Measurements from ENCODE around the gene DNTT. TPM values are rescaled to one million over a fixed set of nuclear protein-coding genes. Genes with fewer than 3 reads are reported as not detected.

DNTT gene
- total RNA-seq, 1 experiment from 2014 or later: not detected

DNA sequence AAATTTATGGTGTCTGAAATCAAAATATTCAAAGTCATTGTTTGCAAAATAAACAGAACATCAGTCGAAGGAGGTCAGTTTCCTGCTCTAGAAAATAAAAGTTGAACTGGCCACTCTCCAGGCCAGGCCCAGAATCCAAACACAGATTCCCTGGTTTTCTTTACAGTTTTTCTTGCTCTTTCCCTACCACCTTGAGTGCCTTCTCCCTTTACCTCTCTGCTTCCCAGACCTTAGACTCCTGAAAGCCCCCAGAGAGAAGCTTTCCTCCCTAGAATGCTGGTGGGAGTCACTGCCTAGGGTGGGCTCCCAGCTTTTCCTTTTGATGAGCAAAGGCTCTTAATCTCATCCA, 6.1 kb downstream of the DNTT start:
- no peak overlapping the region for H3K27ac ChIP-seq
- no peak for DNase-seq
- no peak overlapping the region for H3K4me3 ChIP-seq
- H3K36me3 ChIP-seq: no peaks in the 10 kb centered on the region
- H3K4me1 ChIP-seq: no peaks in the 10 kb centered on the region
- H3K9me3 ChIP-seq (replicated peaks): no peaks in the 10 kb centered on the region
- H3K27me3 ChIP-seq: no peaks in the 10 kb centered on the region

GRCh38 chr10:96311180-96311715, 7.0 kb downstream of the DNTT start:
- Histone ChIP-seq H3K27ac (no peak overlapping the region), H3K36me3 (no peaks in the 10 kb centered on the region), H3K9me3 (replicated peaks) (no peaks in the 10 kb centered on the region), H3K4me3 (no peak overlapping the region), H3K4me1 (no peaks in the 10 kb centered on the region), H3K27me3 (no peaks in the 10 kb centered on the region)
- no peak for DNase-seq

GRCh38 chr10:96313344-96313743, 9.1 kb downstream of the DNTT start:
- H3K36me3 ChIP-seq: no peaks in the 10 kb centered on the region
- H3K4me1 ChIP-seq: no peaks in the 10 kb centered on the region
- H3K27ac ChIP-seq: no peak overlapping the region
- no peak for DNase-seq
- no peak overlapping the region for H3K4me3 ChIP-seq
- no peaks in the 10 kb centered on the region for H3K27me3 ChIP-seq
- no peaks in the 10 kb centered on the region for H3K9me3 ChIP-seq (replicated peaks)

DNA sequence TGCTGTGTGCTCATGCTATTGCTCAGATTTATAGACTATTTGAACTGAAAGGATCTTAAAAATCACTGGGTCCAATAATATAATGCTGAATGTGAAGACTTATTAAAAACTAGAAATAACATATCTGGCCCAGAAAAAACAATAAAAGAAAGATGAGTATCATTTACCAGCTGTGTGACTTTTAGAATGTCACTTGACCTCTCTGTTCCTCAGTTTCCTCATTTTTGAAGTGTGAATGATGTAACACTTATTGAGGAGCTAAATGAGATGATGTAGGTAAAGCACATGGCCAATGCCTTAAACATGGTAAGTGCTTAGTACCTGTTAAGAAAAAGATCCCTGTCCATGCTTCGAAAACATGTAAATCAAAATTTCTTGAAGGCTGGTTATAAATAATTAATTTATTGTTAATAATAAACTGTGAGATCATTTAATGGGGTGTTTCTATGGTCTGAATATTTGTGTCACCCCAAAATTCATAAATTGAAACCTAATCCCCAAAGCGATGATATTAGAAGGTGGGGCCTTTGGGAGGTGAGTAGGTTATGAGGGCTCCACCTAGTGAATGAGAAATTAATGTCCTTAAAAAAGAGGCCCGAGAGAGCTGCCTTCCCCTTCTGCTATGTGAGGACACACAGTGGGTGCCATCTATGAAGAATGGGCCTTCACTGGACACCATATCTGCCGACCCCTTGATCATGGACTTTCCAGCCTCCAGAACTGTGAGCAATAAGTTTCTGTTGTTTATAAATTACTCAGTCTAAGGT, 13.0 kb downstream of the DNTT start:
- no peak overlapping the region for H3K27ac ChIP-seq
- no peak for DNase-seq
- no peaks in the 10 kb centered on the region for H3K4me1 ChIP-seq
- H3K9me3 ChIP-seq (replicated peaks): no peaks in the 10 kb centered on the region
- no peaks in the 10 kb centered on the region for H3K36me3 ChIP-seq
- H3K27me3 ChIP-seq: no peaks in the 10 kb centered on the region
- no peak overlapping the region for H3K4me3 ChIP-seq

DNA sequence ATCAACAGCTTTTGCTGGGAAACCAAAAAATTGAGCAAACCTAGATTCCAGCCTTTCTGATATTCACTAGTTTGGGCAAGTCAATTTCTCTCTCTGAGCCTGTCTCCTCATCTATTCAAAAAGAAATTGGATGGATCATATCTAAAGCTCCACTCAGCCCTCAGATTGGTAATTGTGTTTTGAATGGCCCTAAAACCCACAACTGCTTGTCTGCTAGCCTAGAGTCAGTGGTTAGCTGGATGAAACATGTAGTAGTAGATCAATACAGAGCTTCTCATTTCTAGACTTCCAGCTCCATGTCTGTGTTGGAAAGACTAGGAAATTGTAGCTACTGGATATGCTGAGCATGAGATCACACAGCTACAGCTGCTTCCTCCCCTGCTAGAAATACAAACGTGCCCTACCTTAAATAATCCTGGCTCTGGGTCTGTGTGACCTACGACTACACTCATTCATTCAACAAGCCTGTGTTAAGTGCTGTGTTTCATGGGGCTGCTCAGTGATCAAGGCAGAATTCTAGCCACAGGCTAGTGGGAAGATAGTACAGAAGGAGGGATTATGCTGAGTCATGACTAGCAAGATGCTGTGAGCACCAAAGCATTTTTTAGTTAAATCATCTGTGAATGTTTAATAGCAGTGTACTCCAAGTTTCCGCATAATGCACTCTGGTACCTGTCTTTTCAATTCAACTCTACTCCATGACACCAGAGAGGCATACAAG, 15.7 kb downstream of the DNTT start:
- no peaks in the 10 kb centered on the region for H3K9me3 ChIP-seq (replicated peaks)
- no peak overlapping the region for H3K4me3 ChIP-seq
- no peaks in the 10 kb centered on the region for H3K27me3 ChIP-seq
- no peak for DNase-seq
- H3K4me1 ChIP-seq: no peaks in the 10 kb centered on the region
- no peak overlapping the region for H3K27ac ChIP-seq
- H3K36me3 ChIP-seq: no peaks in the 10 kb centered on the region

GRCh38 chr10:96321822-96322221, 17.6 kb downstream of the DNTT start:
- H3K9me3 ChIP-seq (replicated peaks): no peaks in the 10 kb centered on the region
- H3K36me3 ChIP-seq: no peaks in the 10 kb centered on the region
- no peak for DNase-seq
- H3K27ac ChIP-seq: no peak overlapping the region
- H3K4me3 ChIP-seq: no peak overlapping the region
- H3K4me1 ChIP-seq: no peaks in the 10 kb centered on the region
- no peaks in the 10 kb centered on the region for H3K27me3 ChIP-seq

GRCh38 chr10:96322275-96322674, 18.0 kb downstream of the DNTT start:
- H3K9me3 ChIP-seq (replicated peaks): no peaks in the 10 kb centered on the region
- H3K4me1 ChIP-seq: no peaks in the 10 kb centered on the region
- DNase-seq: no peak
- H3K27ac ChIP-seq: no peak overlapping the region
- no peaks in the 10 kb centered on the region for H3K27me3 ChIP-seq
- no peaks in the 10 kb centered on the region for H3K36me3 ChIP-seq
- H3K4me3 ChIP-seq: no peak overlapping the region

- H3K4me1 ChIP-seq: no peaks in the 10 kb centered on the region
- no peak for DNase-seq
- H3K36me3 ChIP-seq: no peaks in the 10 kb centered on the region
- H3K27me3 ChIP-seq: no peaks in the 10 kb centered on the region
- H3K27ac ChIP-seq: no peak overlapping the region
- H3K4me3 ChIP-seq: no peak overlapping the region
- H3K9me3 ChIP-seq (replicated peaks): no peaks in the 10 kb centered on the region
Measured at GRCh38 chr10:96324447-96324846, 20.2 kb downstream of the DNTT start.

- no peak overlapping the region for H3K4me3 ChIP-seq
- no peaks in the 10 kb centered on the region for H3K9me3 ChIP-seq (replicated peaks)
- no peaks in the 10 kb centered on the region for H3K27me3 ChIP-seq
- H3K4me1 ChIP-seq: no peaks in the 10 kb centered on the region
- H3K27ac ChIP-seq: no peak overlapping the region
- DNase-seq: no peak
- H3K36me3 ChIP-seq: no peaks in the 10 kb centered on the region
Measured at GRCh38 chr10:96325719-96326373, 21.6 kb downstream of the DNTT start.

DNA sequence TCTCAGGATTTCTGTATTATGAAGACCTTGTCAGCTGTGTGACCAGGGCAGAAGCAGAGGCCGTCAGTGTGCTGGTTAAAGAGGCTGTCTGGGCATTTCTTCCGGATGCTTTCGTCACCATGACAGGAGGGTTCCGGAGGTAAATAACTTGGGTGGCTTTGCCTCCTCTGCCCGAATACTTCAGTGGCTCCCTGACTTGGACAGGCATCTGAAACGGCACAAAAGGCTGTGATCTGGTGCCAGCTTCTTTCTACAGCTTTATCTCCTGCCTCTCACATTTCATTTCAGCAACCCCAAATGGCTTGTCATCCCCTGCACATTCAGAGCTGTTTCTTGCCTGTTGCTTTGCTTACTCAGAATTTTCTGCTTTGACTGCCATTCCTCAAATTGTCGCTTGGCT, 23.2 kb downstream of the DNTT start:
- no peaks in the 10 kb centered on the region for H3K4me1 ChIP-seq
- no peak for DNase-seq
- no peaks in the 10 kb centered on the region for H3K9me3 ChIP-seq (replicated peaks)
- no peaks in the 10 kb centered on the region for H3K27me3 ChIP-seq
- H3K4me3 ChIP-seq: no peak overlapping the region
- H3K36me3 ChIP-seq: no peaks in the 10 kb centered on the region
- H3K27ac ChIP-seq: no peak overlapping the region

DNA sequence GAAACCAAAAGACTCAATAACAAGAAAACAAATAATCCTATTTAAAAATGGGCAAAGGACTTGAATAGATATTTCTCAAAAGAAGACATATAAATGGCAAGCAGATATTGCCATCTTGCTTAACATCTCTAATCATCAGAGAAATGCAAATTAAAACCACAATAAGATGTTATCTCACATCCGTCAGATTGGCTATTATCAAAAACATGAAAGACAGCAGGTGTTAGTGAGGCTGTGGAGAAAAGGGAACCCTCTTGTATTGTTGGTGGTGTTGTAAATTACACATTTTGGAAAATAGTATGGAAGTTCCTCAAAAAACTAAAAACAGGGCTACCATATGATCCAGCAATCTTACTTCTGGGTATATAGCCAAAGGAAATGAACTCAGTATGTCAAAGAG, 28.9 kb downstream of the DNTT start:
- Histone ChIP-seq H3K36me3 (no peaks in the 10 kb centered on the region), H3K4me1 (no peaks in the 10 kb centered on the region), H3K27ac (no peak overlapping the region), H3K9me3 (replicated peaks) (no peaks in the 10 kb centered on the region), H3K4me3 (no peak overlapping the region), H3K27me3 (no peaks in the 10 kb centered on the region)
- no peak for DNase-seq

- Histone ChIP-seq H3K4me1 (no peaks in the 10 kb centered on the region), H3K27ac (no peak overlapping the region), H3K27me3 (no peaks in the 10 kb centered on the region), H3K9me3 (replicated peaks) (no peaks in the 10 kb centered on the region), H3K36me3 (no peaks in the 10 kb centered on the region), H3K4me3 (no peak overlapping the region)
- DNase-seq: peak; percentile 5 to 53
Measured at GRCh38 chr10:96334616-96335526, 30.6 kb downstream of the DNTT start.

GRCh38 chr10:96337106-96337505, 32.9 kb downstream of the DNTT start:
- H3K9me3 ChIP-seq (replicated peaks): no peaks in the 10 kb centered on the region
- H3K27ac ChIP-seq: no peak overlapping the region
- no peaks in the 10 kb centered on the region for H3K4me1 ChIP-seq
- H3K4me3 ChIP-seq: no peak overlapping the region
- no peaks in the 10 kb centered on the region for H3K27me3 ChIP-seq
- peak in 1 of 2 experiments; percentile 6 for DNase-seq
- H3K36me3 ChIP-seq: no peaks in the 10 kb centered on the region

- no peaks in the 10 kb centered on the region for H3K27me3 ChIP-seq
Measured at GRCh38 chr10:96338279-96338925, 34.2 kb downstream of the DNTT start.

More at GRCh38 chr10:96338279-96338925, 34.2 kb downstream of the DNTT start:
- Histone ChIP-seq H3K4me1 (no peaks in the 10 kb centered on the region), H3K27ac (no peak overlapping the region), H3K4me3 (no peak overlapping the region), H3K9me3 (replicated peaks) (no peaks in the 10 kb centered on the region), H3K36me3 (no peaks in the 10 kb centered on the region)
- no peak for DNase-seq
